ENCODE data around the gene CENPB.
A peak's percentile ranks its signal among the peaks of the same experiment; 100 is the strongest.

The CENPB gene

DNA sequence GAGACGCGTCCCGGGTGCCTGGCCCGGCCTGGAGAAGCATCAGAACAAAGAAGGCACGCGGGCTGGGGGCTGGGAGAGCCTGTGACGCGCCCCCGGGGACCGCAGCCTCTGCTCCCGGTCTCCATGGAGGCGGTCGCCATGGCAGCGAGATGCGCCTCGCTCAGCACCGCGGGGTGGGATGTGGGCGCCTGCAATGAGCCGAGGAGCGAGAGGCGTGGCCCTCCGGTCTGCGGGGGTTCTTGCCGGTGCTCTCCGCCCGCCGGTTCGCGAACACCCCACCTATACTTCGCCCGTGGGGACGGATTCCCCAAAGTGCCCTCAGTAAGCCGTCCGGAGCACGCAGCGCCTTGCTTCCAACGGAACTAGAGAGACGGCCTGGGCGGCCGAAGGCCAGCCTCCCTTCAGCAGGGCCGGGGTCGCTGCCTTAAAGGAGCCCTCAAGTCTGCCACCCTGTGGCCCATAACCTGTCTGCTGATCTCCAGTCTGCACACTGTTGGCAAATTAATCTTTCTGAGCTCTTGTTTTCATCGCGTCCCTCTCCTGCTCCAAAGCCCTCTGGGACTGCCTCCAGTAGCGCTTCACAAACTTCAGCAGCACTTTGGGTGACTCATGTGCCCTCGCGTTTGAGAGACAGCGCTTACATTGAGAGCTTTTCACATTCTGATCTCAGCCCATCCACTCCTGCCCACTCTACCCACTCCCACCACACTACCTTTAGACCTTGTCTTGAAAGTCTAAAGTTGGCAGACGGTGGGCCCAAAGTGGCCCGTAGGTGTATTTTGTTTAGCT, 18.0 kb downstream of the CENPB start:
- Histone ChIP-seq H3K79me1 (ENCODE audit: low read depth, low read length) (peaks cover 26% of the 10 kb centered on the region), H3K14ac (ENCODE audit: low read length) (no peak overlapping the region), H2BK12ac (ENCODE audit: low read length) (no peak overlapping the region), H3K27me3 (ENCODE audit: control insufficient read depth in 3 of 3, insufficient read depth in 3 of 3, low read depth in 1 of 3, low read length in 3 of 3) (peaks cover 0 to 6% (median 0%) of the 10 kb centered on the region in 3 experiments), H3K9me3 (replicated peaks in 1 of 2; ENCODE audit: control insufficient read depth in 2 of 2, insufficient read depth in 1 of 2, low read depth in 1 of 2, low read length in 2 of 2) (no peaks in the 10 kb centered on the region), H4K91ac (ENCODE audit: low read depth, low read length, poor library complexity) (no peak overlapping the region), H2AK5ac (ENCODE audit: low read depth, low read length) (peak overlapping the region; percentile 63), H3K9ac (ENCODE audit: low read depth, low read length, poor library complexity) (peak overlapping the region; percentile 91), H2BK120ac (ENCODE audit: low read depth, low read length) (peak overlapping the region; percentile 47), H2BK15ac (ENCODE audit: low read length) (peak overlapping the region; percentile 58), H3K4me1 (ENCODE audit: control insufficient read depth in 2 of 2, insufficient read depth in 1 of 2, low read depth in 1 of 2, low read length in 2 of 2) (peaks cover 15 to 21% of the 10 kb centered on the region in 2 donors), H3K4me3 (ENCODE audit: low read length in 2 of 2) (peak overlapping the region; percentile 82 to 95), H3K4ac (ENCODE audit: low read length) (no peak overlapping the region), H2BK5ac (ENCODE audit: low read length) (peak overlapping the region; percentile 39), H3K36me3 (replicated peaks in 1 of 2; ENCODE audit: control insufficient read depth in 2 of 2, insufficient read depth in 2 of 2, low read length in 2 of 2) (no peaks in the 10 kb centered on the region), H2AFZ (ENCODE audit: low read length) (peak overlapping the region; percentile 91), H3K27ac (replicated peaks; ENCODE audit: low read length) (peak overlapping the region; percentile 78), H4K8ac (ENCODE audit: low read depth, low read length) (no peak overlapping the region), H3K18ac (ENCODE audit: low read length) (peak overlapping the region; percentile 95), H3K23ac (ENCODE audit: low read depth, low read length, poor library complexity) (peak overlapping the region; percentile 55), H3K4me2 (ENCODE audit: insufficient read depth, low read length, poor library complexity, severe bottlenecking) (peak overlapping the region; percentile 93)
- peak; percentile 89 for DNase-seq (ENCODE audit: low spot score)
- no CpG with 5 or more reads among the region's 51 CpGs for WGBS, 2 donors (ENCODE audit: extremely low coverage in 2 of 2, insufficient read length in 2 of 2, insufficient replicate concordance in 1 of 2)

DNA sequence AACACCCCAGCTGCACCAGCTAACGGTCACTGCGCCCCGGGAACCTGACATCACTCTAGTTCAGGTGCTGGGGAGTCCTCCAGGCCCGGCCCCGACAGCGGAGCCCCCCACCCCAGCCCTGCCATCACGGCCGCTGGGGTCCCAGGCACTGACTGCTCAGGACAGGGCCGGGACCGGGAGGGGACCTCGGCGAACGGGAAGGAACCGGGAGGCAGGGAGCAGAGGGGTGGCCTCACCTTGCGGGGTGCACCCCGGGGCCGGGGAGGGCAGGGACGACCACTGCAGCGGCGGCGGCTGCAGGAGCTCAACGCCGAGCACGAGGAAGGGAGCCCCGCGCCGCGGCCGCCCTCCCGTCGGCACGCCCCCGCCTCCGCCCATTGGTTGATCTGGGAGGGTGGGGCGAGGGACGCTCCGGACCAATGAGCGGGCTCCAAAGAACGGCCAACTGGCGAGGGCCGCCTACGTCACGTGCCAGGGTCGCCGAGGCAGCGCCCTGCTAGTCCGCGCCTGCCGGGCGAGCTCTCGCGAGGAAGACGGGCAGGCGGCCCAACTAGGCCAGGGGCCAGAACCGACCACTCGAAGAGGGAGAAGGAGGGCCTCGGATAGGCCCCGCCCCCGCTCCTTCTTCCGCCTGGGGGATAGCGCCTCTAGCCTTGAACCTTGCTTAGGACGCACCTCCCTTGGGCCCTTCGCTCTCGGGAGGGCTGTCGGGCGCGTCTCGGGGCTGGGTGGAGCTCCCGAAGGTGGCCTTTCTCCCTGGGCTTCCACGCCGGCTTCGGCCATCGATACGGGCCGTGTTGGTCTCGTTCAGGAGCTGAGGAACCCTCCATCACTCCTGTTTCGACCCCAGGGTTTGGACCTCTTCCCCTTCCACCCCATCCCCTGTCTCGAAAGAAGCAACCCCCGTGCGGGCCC, 18.9 kb downstream of the CENPB start, which contains the start of gene ADISSP:
Gene ADISSP, minus strand, starts transcription at position 327 of the 915 bp plus-strand sequence. CDS start 7,653 bp downstream, outside the sequence.
- Histone ChIP-seq H2BK5ac (ENCODE audit: low read length) (peak within 1 kb of the TSS; percentile 53), H4K8ac (ENCODE audit: low read depth, low read length) (no peak within 1 kb of the TSS), H3K23ac (ENCODE audit: low read depth, low read length, poor library complexity) (peak within 1 kb of the TSS; percentile 97), H2AFZ (ENCODE audit: low read length) (peak within 1 kb of the TSS; percentile 91), H3K4me3 (ENCODE audit: low read length in 2 of 2) (peak within 1 kb of the TSS; percentile 82 to 95), H3K79me1 (ENCODE audit: low read depth, low read length) (peaks cover 26% of the 10 kb centered on the region), H2BK15ac (ENCODE audit: low read length) (peak within 1 kb of the TSS; percentile 79), H3K14ac (ENCODE audit: low read length) (peak within 1 kb of the TSS; percentile 97), H3K9me3 (replicated peaks in 1 of 2; ENCODE audit: control insufficient read depth in 2 of 2, insufficient read depth in 1 of 2, low read depth in 1 of 2, low read length in 2 of 2) (no peaks in the 10 kb centered on the region), H3K4ac (ENCODE audit: low read length) (peak within 1 kb of the TSS; percentile 84), H2AK5ac (ENCODE audit: low read depth, low read length) (peak within 1 kb of the TSS; percentile 96), H3K27me3 (ENCODE audit: control insufficient read depth in 3 of 3, insufficient read depth in 3 of 3, low read depth in 1 of 3, low read length in 3 of 3) (peaks cover 0 to 2% (median 0%) of the 10 kb centered on the region in 3 experiments), H3K9ac (ENCODE audit: low read depth, low read length, poor library complexity) (peak within 1 kb of the TSS; percentile 98), H3K27ac (replicated peaks; ENCODE audit: low read length) (peak within 1 kb of the TSS; percentile 78), H3K4me2 (ENCODE audit: insufficient read depth, low read length, poor library complexity, severe bottlenecking) (peak within 1 kb of the TSS; percentile 100), H3K18ac (ENCODE audit: low read length) (peak within 1 kb of the TSS; percentile 95), H2BK12ac (ENCODE audit: low read length) (no peak within 1 kb of the TSS), H3K4me1 (ENCODE audit: control insufficient read depth in 2 of 2, insufficient read depth in 1 of 2, low read depth in 1 of 2, low read length in 2 of 2) (peaks cover 15 to 21% of the 10 kb centered on the region in 2 donors), H3K36me3 (replicated peaks in 1 of 2; ENCODE audit: control insufficient read depth in 2 of 2, insufficient read depth in 2 of 2, low read length in 2 of 2) (no peaks in the 10 kb centered on the region), H4K91ac (ENCODE audit: low read depth, low read length, poor library complexity) (no peak within 1 kb of the TSS), H2BK120ac (ENCODE audit: low read depth, low read length) (peak within 1 kb of the TSS; percentile 61)
- WGBS, 2 donors (ENCODE audit: extremely low coverage in 2 of 2, insufficient read length in 2 of 2, insufficient replicate concordance in 1 of 2) = no CpG with 5 or more reads among the region's 80 CpGs
- DNase-seq (ENCODE audit: low spot score) = peak; percentile 95

DNA sequence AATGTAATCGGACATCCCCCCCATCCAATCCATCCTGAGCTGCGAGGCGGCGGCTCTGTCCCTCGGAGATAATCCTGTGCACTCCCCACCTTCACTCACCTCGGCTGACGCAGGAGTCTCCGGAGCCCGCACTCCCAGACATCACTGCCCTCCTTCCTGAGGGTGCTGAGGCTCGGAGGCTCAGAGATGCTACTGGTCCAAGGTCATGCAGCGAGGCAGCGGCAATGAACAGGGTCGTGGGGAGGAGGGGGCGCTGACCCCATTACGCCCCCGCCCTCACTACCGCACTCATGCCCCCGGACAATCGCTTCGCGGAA, 19.5 kb downstream of the CENPB start:
- Histone ChIP-seq H2BK15ac (ENCODE audit: low read length) (peak overlapping the region; percentile 79), H2AFZ (ENCODE audit: low read length) (peak overlapping the region; percentile 91), H4K91ac (ENCODE audit: low read depth, low read length, poor library complexity) (no peak overlapping the region), H2BK120ac (ENCODE audit: low read depth, low read length) (peak overlapping the region; percentile 61), H3K9me3 (replicated peaks in 1 of 2; ENCODE audit: control insufficient read depth in 2 of 2, insufficient read depth in 1 of 2, low read depth in 1 of 2, low read length in 2 of 2) (no peaks in the 10 kb centered on the region), H3K27me3 (ENCODE audit: control insufficient read depth in 3 of 3, insufficient read depth in 3 of 3, low read depth in 1 of 3, low read length in 3 of 3) (no peaks in the 10 kb centered on the region), H3K4me3 (ENCODE audit: low read length in 2 of 2) (peak overlapping the region; percentile 82 to 87), H3K4me1 (ENCODE audit: control insufficient read depth in 2 of 2, insufficient read depth in 1 of 2, low read depth in 1 of 2, low read length in 2 of 2) (peaks cover 15 to 21% of the 10 kb centered on the region in 2 donors), H2BK12ac (ENCODE audit: low read length) (no peak overlapping the region), H3K27ac (replicated peaks; ENCODE audit: low read length) (no peak overlapping the region), H2AK5ac (ENCODE audit: low read depth, low read length) (peak overlapping the region; percentile 96), H3K14ac (ENCODE audit: low read length) (peak overlapping the region; percentile 97), H3K79me1 (ENCODE audit: low read depth, low read length) (peaks cover 26% of the 10 kb centered on the region), H3K4me2 (ENCODE audit: insufficient read depth, low read length, poor library complexity, severe bottlenecking) (peak overlapping the region; percentile 100), H4K8ac (ENCODE audit: low read depth, low read length) (no peak overlapping the region), H3K23ac (ENCODE audit: low read depth, low read length, poor library complexity) (peak overlapping the region; percentile 97), H3K36me3 (replicated peaks in 1 of 2; ENCODE audit: control insufficient read depth in 2 of 2, insufficient read depth in 2 of 2, low read length in 2 of 2) (no peaks in the 10 kb centered on the region), H3K9ac (ENCODE audit: low read depth, low read length, poor library complexity) (peak overlapping the region; percentile 98), H2BK5ac (ENCODE audit: low read length) (peak overlapping the region; percentile 53), H3K18ac (ENCODE audit: low read length) (peak overlapping the region; percentile 95), H3K4ac (ENCODE audit: low read length) (no peak overlapping the region)
- DNase-seq (ENCODE audit: low spot score) = no peak
- no CpG with 5 or more reads among the region's 21 CpGs for WGBS, 2 donors (ENCODE audit: extremely low coverage in 2 of 2, insufficient read length in 2 of 2, insufficient replicate concordance in 1 of 2)
